ENCODE results near the gene PCP2. TPM values are rescaled to one million over a fixed set of nuclear protein-coding genes. Genes with fewer than 3 reads are reported as not detected.

PCP2 gene
- total RNA-seq, 1 experiment from 2014 or later: not detected

- H3K9ac ChIP-seq (ENCODE audit: low read length): no peak overlapping the region
- H3K79me2 ChIP-seq (ENCODE audit: low read length): no peaks in the 10 kb centered on the region
- no peak for ATAC-seq
- no peak for DNase-seq
- ChIA-PET POLR2A (ENCODE audit: unreplicated experiment) (no interaction called here), CTCF (interaction anchor here (1.2 kb wide), 1 partner anchor 31 kb away, joined by 4 read pairs; the partner anchor contains the start of gene TRAPPC5)
- H4K20me1 ChIP-seq (ENCODE audit: low read length): no peaks in the 10 kb centered on the region
- no peak overlapping the region for H3K4me3 ChIP-seq (ENCODE audit: low read length)
- TF ChIP-seq EZH2phosphoT487 (IDR thresholded peaks at IDR 0.05; ENCODE audit: borderline replicate concordance, low read length) (no peak), CTCF (conservative IDR thresholded peaks at IDR 0.05; ENCODE audit: low read depth, low read length) (no peak), EZH2 (IDR thresholded peaks at IDR 0.05; ENCODE audit: low read length, unreplicated experiment) (no peak)
- BruUV-seq (replicated peaks): no TSS peak
- 0 out of 2 replicates have a peak, but pooled peaks cover 2% of the 10 kb centered on the region for H3K36me3 ChIP-seq (ENCODE audit: low read depth, low read length)
- H3K4me2 ChIP-seq (ENCODE audit: low read length): no peak overlapping the region
- no peaks in the 10 kb centered on the region for H3K9me2 ChIP-seq (replicated peaks; ENCODE audit: low read length)
- H3K9me3 ChIP-seq (ENCODE audit: low read length): no peaks in the 10 kb centered on the region
- no peak overlapping the region for H2AFZ ChIP-seq (ENCODE audit: low read length)
- H3K27me3 ChIP-seq (ENCODE audit: low read length): no peaks in the 10 kb centered on the region
- intact Hi-C loops (cut with micrococcal nuclease): no loop called here
- H3K27ac ChIP-seq (ENCODE audit: low read length): no peak overlapping the region
- no peaks in the 10 kb centered on the region for H3F3A ChIP-seq (ENCODE audit: low read length, unreplicated experiment)
- peaks cover 3% of the 10 kb centered on the region; the same call in 1 of the 2 replicates for H3K4me1 ChIP-seq (ENCODE audit: insufficient read depth, low read length)
Measured at GRCh38 chr19:7650148-7650547, 16.6 kb upstream of the PCP2 start.

- TF ChIP-seq CTCF (conservative IDR thresholded peaks at IDR 0.05; ENCODE audit: low read depth, low read length): no peak
- TF ChIP-seq EZH2 (IDR thresholded peaks at IDR 0.05; ENCODE audit: low read length, unreplicated experiment): no peak
- TF ChIP-seq EZH2phosphoT487 (IDR thresholded peaks at IDR 0.05; ENCODE audit: borderline replicate concordance, low read length): no peak
- POLR2A ChIA-PET (ENCODE audit: unreplicated experiment): interaction anchor here (0.5 kb wide), 1 partner anchor 671 kb away, joined by 7 read pairs; no protein-coding TSS in a partner anchor
- Histone ChIP-seq H4K20me1 (ENCODE audit: low read length) (no peaks in the 10 kb centered on the region), H3K4me1 (ENCODE audit: insufficient read depth, low read length) (peaks cover 3% of the 10 kb centered on the region; the same call in 1 of the 2 replicates), H3K36me3 (ENCODE audit: low read depth, low read length) (peaks cover 7% of the 10 kb centered on the region; the same call in 1 of the 2 replicates), H2AFZ (ENCODE audit: low read length) (no peak overlapping the region), H3K9me2 (replicated peaks; ENCODE audit: low read length) (no peaks in the 10 kb centered on the region), H3K4me3 (ENCODE audit: low read length) (no peak overlapping the region), H3F3A (ENCODE audit: low read length, unreplicated experiment) (no peaks in the 10 kb centered on the region), H3K79me2 (ENCODE audit: low read length) (no peaks in the 10 kb centered on the region), H3K27ac (ENCODE audit: low read length) (no peak overlapping the region), H3K9ac (ENCODE audit: low read length) (no peak overlapping the region), H3K4me2 (ENCODE audit: low read length) (no peak overlapping the region), H3K9me3 (ENCODE audit: low read length) (no peaks in the 10 kb centered on the region), H3K27me3 (ENCODE audit: low read length) (no peaks in the 10 kb centered on the region)
- TSS peak; percentile 18 for BruUV-seq (replicated peaks)
- CTCF ChIA-PET: interaction anchor here (0.6 to 1.0 kb wide), 2 partner anchors 80 to 130 kb away, joined by 5 to 9 read pairs; no protein-coding TSS in a partner anchor
- no peak for ATAC-seq
- intact Hi-C loops (cut with micrococcal nuclease): no loop called here
- no peak for DNase-seq
Measured at GRCh38 chr19:7648265-7649014, 14.9 kb upstream of the PCP2 start.

- Histone ChIP-seq H3K79me2 (ENCODE audit: low read length) (no peaks in the 10 kb centered on the region), H3K27me3 (ENCODE audit: low read length) (no peaks in the 10 kb centered on the region), H3K27ac (ENCODE audit: low read length) (no peak overlapping the region), H3K36me3 (ENCODE audit: low read depth, low read length) (peaks cover 7% of the 10 kb centered on the region; the same call in 1 of the 2 replicates), H3K9me3 (ENCODE audit: low read length) (no peaks in the 10 kb centered on the region), H3K9ac (ENCODE audit: low read length) (no peak overlapping the region), H3F3A (ENCODE audit: low read length, unreplicated experiment) (no peaks in the 10 kb centered on the region), H2AFZ (ENCODE audit: low read length) (no peak overlapping the region), H3K4me3 (ENCODE audit: low read length) (no peak overlapping the region), H4K20me1 (ENCODE audit: low read length) (no peaks in the 10 kb centered on the region), H3K4me1 (ENCODE audit: insufficient read depth, low read length) (peaks cover under 1% of the 10 kb centered on the region; the same call in 1 of the 2 replicates), H3K4me2 (ENCODE audit: low read length) (no peak overlapping the region), H3K9me2 (replicated peaks; ENCODE audit: low read length) (no peaks in the 10 kb centered on the region)
- no peak for ATAC-seq
- CTCF ChIA-PET: no interaction called here
- BruUV-seq (replicated peaks): no TSS peak
- POLR2A ChIA-PET (ENCODE audit: unreplicated experiment): no interaction called here
- TF ChIP-seq EZH2 (IDR thresholded peaks at IDR 0.05; ENCODE audit: low read length, unreplicated experiment): no peak
- no peak for TF ChIP-seq EZH2phosphoT487 (IDR thresholded peaks at IDR 0.05; ENCODE audit: borderline replicate concordance, low read length)
- TF ChIP-seq CTCF (conservative IDR thresholded peaks at IDR 0.05; ENCODE audit: low read depth, low read length): no peak
- DNase-seq: no peak
- intact Hi-C loops (cut with micrococcal nuclease): no loop called here
Measured at GRCh38 chr19:7647156-7647555, 13.6 kb upstream of the PCP2 start.
